ENCODE measurements around the gene ETV6. TPM values are rescaled to one million over a fixed set of nuclear protein-coding genes. Genes with fewer than 3 reads are reported as not detected.

Gene ETV6
- total RNA-seq, 4 donors from 2014 or later: 17.7 to 27.1 (median 25.0) TPM

- no peak for DNase-seq (ENCODE audit: low spot score in 2 of 2)
- TF ChIP-seq CTCF (IDR thresholded peaks at IDR 0.05) (no peak), POLR2A (IDR thresholded peaks at IDR 0.05) (no peak)
- 93% methylated on average over 3 of the region's 3 CpGs for WGBS, 2 donors
- intact Hi-C loops (cut with DNase I; ENCODE audit: low total_unique reads): no loop called here
- no peak overlapping the region for H3K4me3 ChIP-seq (ENCODE audit: low read depth, poor library complexity, severe bottlenecking)
Observed at GRCh38 chr12:11747969-11748368, 98.5 kb downstream of the ETV6 start.

GRCh38 chr12:11748903-11749302, 99.4 kb downstream of the ETV6 start:
- H3K4me3 ChIP-seq (ENCODE audit: low read depth, poor library complexity, severe bottlenecking): no peak overlapping the region
- WGBS, 2 donors: 90 to 92% methylated on average over 6 of the region's 6 CpGs
- intact Hi-C loops (cut with DNase I; ENCODE audit: low total_unique reads): no loop called here

GRCh38 chr12:11749943-11750690, 100.6 kb downstream of the ETV6 start:
- intact Hi-C loops (cut with DNase I; ENCODE audit: low total_unique reads): no loop called here
- no peak for DNase-seq (ENCODE audit: low spot score in 2 of 2)
- WGBS, 2 donors: 77 to 89% methylated on average over 11 of the region's 11 CpGs
- no peak overlapping the region for H3K4me3 ChIP-seq (ENCODE audit: low read depth, poor library complexity, severe bottlenecking)
- TF ChIP-seq POLR2A (IDR thresholded peaks at IDR 0.05): no peak
- TF ChIP-seq CTCF (IDR thresholded peaks at IDR 0.05): no peak

More at GRCh38 chr12:11748903-11749302, 99.4 kb downstream of the ETV6 start:
- DNase-seq (ENCODE audit: low spot score in 2 of 2): no peak
- no peak for TF ChIP-seq POLR2A (IDR thresholded peaks at IDR 0.05)
- TF ChIP-seq CTCF (IDR thresholded peaks at IDR 0.05): no peak

- intact Hi-C loops (cut with DNase I; ENCODE audit: low total_unique reads): no loop called here
- DNase-seq (ENCODE audit: low spot score in 2 of 2): no peak
- TF ChIP-seq CTCF (IDR thresholded peaks at IDR 0.05) (no peak), POLR2A (IDR thresholded peaks at IDR 0.05) (no peak)
- 85 to 89% methylated on average over 21 of the region's 21 CpGs for WGBS, 2 donors
- no peak overlapping the region for H3K4me3 ChIP-seq (ENCODE audit: low read depth, poor library complexity, severe bottlenecking)
Observed at GRCh38 chr12:11752403-11753149, 103.1 kb downstream of the ETV6 start.

GRCh38 chr12:11753150-11753499, 103.7 kb downstream of the ETV6 start:
- WGBS, 2 donors: 74 to 83% methylated on average over 2 of the region's 2 CpGs
- DNase-seq (ENCODE audit: low spot score in 2 of 2): no peak
- TF ChIP-seq CTCF (IDR thresholded peaks at IDR 0.05) (no peak), POLR2A (IDR thresholded peaks at IDR 0.05) (no peak)
- H3K4me3 ChIP-seq (ENCODE audit: low read depth, poor library complexity, severe bottlenecking): no peak overlapping the region
- intact Hi-C loops (cut with DNase I; ENCODE audit: low total_unique reads): no loop called here

Measured in lower leg skin (tissue), 4 donors.